Stimulated activated CD4-positive, alpha-beta T cell treated with anti-CD3 and anti-CD28 coated beads, Interleukin-1b, Interleukin-23, amount 100 ng/mL, for 4 hours (primary cell): ENCODE measurements around the gene CGA.

ENCODE experiments used
- DNase-seq, 2 donors: peaks; one replicate each; pipeline ENCODE4 v3.0.0-alpha.2; 2020; ENCODE audit warnings: low read depth in 2 of 2

The CGA gene

DNA sequence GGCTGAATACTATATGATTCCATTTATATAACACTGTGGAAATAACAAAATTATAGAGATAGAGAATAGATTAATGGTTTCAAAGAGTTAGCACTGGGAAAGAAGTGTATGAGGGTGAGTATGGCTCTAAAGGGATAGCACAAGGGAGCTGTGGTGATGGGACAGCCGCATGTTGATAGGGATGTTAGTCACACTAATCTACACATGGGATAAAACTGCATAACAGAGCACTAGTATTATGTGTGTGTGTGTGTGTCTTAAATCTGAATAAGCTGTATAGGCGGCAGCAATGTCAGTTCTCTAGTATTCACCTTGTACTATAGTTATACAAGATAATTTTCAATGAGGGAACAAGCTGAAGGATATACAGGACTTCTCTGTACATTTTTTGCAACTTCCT, 5.8 kb downstream of the CGA start:
- no peak for DNase-seq

DNA sequence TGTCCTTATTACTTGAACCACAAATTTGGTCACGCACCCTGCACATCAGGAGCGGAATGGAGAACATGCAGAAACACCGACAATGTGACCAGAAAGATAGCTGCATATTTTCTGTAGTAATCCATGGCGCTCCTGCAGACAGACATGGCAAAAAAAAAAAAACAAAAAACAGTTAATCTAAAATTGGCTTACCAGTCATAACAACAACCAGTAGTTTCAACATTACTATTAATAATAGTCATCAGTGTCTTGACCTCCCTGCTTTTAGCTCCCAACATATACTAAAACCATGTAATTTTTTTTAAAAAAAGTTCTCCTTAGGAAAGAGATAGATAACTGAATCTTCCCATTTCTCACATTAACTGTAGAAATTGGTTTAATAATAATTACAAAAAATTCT, 6.8 kb downstream of the CGA start:
- no peak for DNase-seq

DNA sequence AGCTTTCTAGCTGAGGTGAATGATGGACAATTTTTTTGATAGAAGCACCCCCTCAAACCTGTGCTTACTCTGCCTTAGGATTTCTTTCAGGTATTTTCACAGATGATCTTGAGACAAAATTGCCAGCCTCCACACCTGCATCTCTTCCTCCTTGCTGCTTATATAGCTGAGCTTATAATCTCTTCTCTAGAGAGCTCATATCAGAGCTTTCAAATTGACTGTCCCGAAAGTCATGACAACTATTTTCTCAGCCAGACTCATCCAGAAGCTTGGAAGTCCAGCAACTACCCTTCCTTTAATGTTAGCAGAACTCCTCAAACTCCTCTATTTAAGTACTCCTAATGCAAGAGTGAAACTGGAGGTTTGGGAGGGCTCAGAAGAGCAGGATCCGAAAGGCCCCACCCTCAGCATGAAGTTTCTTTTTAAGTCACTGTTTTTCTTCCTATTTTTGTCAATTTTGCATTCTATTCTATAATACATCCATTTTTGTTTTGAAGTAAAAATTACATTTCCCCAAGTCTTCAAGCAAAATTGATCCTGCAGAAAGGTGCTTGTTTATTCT, 12.7 kb downstream of the CGA start:
- no peak for DNase-seq

DNA sequence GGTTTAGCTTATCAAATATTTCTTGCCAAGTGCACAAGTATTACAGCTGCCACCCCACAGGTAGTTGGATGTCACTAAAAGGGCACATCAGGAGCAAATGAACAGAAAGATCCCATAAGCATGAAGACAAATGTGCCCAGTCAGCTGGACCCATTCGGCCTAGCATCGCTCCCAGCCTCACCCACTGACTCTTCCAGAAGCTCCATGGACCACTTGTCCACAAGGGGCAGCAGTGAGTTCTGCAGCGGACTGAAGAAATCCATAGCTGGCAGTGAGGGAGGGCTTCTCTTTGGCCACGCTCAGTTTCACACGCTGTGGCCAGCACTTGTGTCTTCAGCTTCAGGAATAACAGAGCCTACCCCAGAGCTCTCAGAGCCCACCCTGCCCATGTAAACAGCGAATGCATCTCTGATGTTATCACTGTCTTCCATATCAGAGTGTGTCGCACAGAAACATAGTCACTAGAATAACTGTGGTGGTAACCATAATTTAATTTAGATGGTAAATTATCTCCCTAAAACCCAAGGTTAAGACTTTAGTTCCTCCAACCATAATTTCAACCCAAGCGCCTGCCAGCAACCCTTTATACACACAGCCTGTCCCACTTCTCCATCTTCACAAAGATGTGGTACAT, 15.8 kb downstream of the CGA start:
- peak; percentile 34 for DNase-seq

DNA sequence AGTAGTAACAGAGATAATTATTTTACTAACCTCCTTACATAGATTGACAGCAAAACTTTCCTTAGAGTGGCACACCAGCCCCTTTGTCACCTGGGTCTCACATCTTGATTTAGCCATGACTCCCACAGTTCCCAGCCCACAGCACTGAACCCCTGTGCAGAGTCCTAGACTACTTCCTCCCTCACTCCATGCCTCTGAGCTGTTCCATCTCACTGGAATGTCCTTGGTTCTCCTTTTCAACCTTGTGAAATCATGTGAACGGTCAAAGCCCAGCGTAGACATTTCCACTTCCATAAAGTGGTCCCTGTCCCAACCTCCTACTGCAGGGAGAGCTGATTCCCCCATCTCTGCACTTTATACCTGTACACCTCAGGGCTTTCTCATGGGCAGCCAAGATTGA, 19.7 kb downstream of the CGA start:
- DNase-seq: no peak

DNA sequence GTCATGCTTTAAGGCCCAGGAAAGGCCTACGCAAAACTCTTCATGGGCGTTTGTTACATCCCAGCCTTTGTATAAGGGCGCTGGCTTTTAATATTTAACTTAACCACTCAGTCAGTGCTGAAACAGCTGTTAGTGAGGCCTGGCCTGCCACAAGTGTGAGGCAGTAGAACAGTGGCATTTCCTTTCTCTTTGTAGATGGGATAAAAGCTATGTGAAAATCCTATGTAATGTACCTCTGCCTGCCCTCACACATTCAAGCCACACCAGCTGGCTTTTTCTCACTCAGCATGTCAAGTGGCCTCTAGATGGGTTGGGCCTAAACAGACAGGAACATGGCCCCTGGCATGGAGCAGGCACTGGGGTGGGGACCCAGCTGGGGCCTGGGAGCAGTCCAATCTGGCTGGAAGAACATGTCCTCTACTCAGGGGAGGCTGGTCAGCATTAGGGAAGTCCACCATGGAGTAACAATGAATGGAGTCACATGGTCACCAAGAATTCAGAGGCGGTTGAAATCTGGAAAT, 20.7 kb downstream of the CGA start:
- no peak for DNase-seq

DNA sequence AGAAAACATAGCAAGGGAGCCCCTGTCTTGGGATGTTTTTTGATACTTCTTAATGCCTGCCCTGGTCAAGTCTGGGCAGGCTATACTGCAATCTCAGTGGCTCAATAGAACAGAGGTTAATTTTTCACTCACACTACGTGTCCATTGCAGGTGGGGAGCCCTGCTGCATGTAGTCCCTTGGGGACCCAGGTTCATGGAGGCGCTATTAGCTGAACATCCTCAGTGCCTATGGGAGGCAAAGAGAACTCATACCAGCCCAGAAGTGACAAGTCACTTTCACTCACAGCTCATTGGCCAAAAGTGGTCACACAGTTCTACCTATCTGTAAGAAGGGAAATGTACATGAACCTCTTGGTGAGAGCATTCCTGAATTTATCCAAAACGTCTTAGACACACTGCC, 23.2 kb downstream of the CGA start:
- DNase-seq: no peak

DNA sequence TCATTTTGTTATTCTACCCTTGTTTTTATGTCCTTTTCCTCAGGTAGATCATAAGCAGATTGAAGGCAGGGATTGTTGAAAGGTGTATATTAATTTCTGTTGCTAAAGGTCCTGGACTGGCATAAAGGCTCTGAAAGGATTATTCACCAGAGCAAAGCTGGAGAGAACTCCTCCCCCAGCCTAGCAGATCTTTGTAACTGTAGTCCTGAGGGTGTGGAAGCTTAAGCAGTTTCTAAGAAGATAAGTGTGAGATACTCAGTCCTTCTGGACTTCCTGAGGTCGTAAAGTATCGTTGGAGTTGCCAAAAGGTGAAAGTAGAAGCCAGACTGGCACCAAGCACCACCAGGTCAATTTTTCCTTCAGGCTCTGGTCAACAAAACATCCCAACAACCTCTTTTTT, 24.2 kb downstream of the CGA start:
- no peak for DNase-seq

DNA sequence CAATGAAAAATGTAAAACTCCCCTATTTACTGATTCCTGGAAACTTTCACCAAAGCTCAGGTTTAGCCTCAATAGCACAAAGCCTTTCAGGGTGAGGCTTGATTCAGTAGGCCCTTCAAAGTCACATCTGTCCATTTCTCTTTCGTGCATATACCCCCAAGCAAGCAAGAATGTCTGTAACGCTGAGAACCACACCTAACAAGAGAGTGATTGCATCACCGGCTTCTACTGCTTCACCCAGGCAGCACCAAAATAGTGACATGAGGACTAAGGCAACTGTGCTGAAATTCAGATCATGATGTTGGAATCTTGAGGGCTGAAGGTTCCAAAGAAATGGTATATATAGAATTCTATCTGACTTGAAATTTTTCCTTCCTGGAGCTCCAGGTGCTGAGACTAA, 26.1 kb downstream of the CGA start:
- no peak for DNase-seq

DNA sequence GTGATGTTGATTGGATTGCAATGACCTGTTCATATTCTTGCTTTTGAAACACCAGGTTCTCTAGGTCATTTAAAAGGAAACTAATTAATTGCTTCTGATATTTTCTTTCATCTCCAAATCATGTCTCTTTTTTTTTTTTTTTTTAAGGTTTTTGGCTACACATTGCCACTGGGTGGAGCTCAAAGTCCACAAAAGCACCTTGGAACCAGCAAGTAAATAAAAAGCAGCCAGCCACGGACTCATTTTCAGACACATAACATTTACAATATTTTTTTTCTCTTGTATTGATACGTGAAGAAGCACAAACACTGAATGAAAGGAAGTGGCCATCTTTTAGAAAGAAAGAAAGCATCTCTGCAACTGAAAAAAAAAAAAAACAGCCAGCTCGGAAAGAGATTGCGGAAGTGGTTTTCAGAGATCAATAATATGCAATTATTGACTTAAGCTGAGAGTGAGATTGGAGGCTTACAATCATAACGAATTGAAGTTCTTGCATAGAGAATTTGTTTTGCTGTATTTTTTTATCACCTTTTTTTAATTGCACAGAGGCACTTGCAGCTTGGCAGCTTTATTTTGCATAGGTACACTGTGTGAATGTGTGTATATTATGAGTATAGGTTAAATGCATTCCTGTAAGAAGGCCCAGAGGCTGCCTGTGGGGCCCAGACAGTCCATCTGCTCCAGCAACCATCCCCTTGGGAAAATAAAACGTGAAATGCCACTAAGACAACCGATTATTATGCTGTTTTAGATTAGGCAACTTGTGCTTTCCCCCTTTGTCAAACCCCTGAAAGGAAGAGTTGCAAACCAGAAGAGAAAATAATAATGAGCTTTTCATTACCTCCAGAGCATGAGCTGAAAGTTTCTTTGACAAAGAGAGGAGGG, 28.2 kb downstream of the CGA start:
- DNase-seq: peak in 1 of 2 donors; percentile 3

DNA sequence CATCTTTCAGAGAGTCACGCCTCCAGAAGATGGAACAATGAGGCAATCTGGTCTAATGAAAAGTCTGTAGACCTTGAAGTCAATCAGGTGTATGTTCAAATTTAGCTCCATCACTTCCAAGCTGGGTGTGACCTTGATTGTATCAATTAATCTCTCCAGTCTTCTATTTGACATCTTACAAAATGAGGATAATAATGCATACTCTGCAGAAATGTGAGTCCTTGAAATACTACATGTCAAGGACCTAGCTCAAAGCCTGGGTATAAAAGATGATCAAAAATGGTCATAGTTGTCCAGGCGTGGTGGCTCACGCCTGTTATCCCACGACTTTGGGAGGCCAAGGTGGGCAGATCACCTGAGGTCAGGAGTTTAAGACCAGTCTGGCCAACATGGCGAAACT, 29.8 kb downstream of the CGA start:
- no peak for DNase-seq

DNA sequence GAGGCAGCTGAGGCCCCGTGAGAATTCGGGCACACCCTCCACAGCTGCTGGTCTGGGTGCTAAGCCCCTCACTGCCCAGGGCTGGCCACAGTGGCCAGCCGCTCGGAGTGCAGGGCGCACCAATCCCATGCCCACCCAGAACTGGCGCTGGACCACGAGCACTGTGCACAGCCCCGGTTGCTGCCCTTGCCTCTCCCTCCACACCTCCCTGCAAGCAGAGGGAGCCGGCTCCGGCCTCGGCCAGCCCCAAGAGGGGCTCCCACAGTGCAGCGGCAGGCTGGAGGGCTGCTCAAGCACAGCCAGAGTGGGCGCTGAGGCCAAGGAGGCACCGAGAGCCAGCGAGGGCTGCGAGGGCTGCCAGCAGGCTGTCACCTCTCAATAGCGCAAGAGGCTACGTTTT, 35.0 kb downstream of the CGA start:
- no peak for DNase-seq

DNA sequence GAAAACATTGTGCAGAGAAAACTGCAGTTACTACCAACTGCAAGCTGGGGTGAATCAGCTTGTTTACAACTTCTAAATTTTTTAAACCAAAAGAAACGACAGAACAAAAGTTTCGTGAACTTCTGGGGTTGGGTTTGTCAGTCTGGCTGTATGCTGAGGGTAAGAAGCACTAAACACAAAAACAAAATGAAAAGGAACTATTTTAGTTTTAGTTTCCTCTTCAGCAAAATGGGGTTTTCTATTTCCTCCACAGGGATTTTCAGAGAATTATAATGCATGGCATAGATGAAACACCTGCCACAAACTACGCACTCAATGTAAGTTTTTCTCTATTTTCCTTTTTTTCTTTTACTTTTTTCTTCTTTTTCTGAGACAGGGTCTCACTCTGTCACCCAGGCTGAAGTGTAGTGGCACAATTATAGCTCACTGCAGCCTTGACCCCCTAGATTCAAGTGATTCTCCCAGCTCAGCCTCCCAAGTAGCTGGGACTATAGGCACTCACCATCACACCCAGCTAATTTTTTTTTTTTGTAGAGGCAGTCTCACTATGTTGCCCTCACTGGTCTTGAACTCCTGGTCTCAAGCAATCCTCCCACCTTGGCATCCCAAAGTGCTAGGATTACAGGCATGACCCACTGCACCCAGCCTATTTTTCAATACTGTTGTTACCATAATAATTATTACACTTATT, 40.6 kb downstream of the CGA start:
- DNase-seq: no peak

DNA sequence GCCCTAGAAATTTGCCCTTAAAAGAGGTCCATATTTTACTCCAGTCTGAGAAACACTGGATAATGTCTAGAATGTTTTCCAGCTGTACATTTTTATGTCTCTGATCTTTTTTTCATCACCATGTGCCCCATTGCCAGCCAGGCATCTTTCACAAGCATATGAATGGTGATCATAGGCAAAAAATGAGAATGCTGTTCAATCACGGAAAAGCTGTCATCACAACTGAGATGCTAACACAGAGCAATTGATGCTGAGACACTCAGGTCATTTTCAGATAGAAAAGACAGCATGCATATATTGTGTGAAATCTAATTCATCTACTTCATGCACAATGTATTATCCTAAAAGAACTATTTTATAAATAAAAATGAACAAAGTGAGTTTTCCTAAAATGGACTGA, 41.6 kb downstream of the CGA start:
- DNase-seq: no peak

DNA sequence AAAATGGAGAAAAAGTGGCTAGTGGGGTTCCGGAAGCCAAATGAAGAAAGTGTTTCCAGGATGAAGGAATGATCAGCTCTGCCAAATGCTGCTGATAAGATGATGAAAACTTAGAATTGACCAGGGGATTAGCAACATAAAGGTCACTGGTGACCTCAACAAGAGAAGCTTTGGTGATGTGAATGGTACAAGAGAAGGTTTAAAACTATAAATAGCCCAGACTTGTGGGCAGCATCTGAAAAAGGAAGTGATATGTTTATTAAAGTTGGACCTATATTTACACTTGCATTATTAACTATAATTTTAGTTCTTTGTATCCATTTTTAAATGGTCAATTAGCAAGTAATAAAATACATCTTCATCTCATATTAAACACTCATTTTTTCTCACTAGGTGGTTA, 45.1 kb downstream of the CGA start:
- no peak for DNase-seq

DNA sequence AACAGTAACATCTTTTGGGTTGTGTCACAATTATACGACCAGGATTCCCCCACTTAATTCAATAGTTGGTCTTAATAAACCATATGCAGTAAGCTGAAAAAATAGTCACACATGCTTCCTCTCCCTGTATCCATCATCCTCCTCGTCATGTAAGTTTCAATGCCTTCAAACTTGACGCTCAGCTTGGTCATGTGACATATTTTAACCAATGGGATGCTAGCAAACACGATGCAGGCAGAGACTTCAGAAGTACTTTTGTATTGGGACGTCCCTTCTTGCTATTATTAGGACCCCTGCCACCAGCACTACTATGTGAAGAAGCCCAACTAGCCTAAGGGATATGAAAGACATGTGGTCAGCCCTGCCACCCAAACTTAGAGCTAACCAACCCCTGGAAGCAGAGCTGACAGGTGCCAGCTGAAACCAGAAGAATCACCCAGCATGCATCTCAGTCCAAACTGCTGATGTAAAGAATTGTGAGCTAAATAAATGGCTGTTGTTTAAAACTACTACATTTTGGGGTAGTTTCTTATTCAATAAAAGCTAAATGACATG, 49.3 kb downstream of the CGA start:
- no peak for DNase-seq

DNA sequence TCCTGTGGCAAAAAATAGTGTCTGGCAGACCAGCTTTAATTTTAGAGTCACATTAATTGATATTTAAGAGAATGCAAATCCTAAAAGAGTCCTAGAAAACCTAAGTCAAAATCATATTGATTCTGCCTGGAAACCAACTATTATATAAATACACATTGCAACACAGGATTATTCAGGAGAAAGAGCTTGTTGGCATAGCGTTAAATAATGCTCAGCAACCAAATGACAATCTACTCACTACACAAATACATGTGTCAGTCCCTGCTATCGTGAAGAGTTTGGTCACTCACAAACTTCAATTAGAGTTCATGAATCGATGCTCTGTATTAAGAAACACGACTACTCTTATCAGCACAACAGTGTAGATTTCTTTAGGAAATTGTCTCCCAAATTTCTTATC, 54.2 kb downstream of the CGA start:
- no peak for DNase-seq
